H1 (cell line): ENCODE results near the gene ZC3H11A. TPM values are rescaled to one million over a fixed set of nuclear protein-coding genes. Genes with fewer than 3 reads are reported as not detected.

Source experiments
- CTCF ChIA-PET: fragments of 300-600 bp; sonication (Branson Sonifier 250); formaldehyde crosslinking; loops from one replicate; lab custom pipeline; 2021; ENCODE audit not compliant: partially characterized antibody; lab: Charles Lee
- POLR2A ChIA-PET: fragments of 300-600 bp; sonication (Branson Sonifier 250); formaldehyde crosslinking; loops from one replicate; lab custom pipeline; 2021; ENCODE audit warnings: inconsistent platforms; ENCODE audit not compliant: partially characterized antibody; lab: Charles Lee
- DNase-seq, 2 experiments: peaks; one replicate each; pipeline versions ENCODE4 v3.0.0 to v3.0.0-alpha.2; 2010 to 2022; ENCODE audit warnings: low spot score in 2 of 2, low read depth in 1 of 2, mixed read lengths in 1 of 2
- FAIRE-seq: peaks from 2 replicates; lab custom pipeline; 2011; peaks lifted over from hg19 to GRCh38; lab: Jason Lieb, UNC
- H2AFZ ChIP-seq: 2 replicates; pipeline ENCODE4 v1.8.1; 2012; ENCODE audit warnings: low read length, inconsistent platforms
- H2AK5ac ChIP-seq: 2 replicates; pipeline ENCODE4 v1.6.1; 2013; ENCODE audit warnings: low read depth, low read length
- H2BK120ac ChIP-seq: replicated peaks from 2 replicates; pipeline ENCODE3; 2013; ENCODE audit warnings: low read depth, low read length, inconsistent platforms
- H2BK12ac ChIP-seq: 2 replicates; pipeline ENCODE4 v1.6.1; 2013; ENCODE audit warnings: low read depth, low read length
- H2BK15ac ChIP-seq: 2 replicates; pipeline ENCODE4 v1.6.1; 2013; ENCODE audit warnings: low read length
- H2BK20ac ChIP-seq: 2 replicates; pipeline ENCODE4 v1.6.1; 2013; ENCODE audit warnings: low read length
- H2BK5ac ChIP-seq: 2 replicates; pipeline ENCODE4 v1.6.1; 2013; ENCODE audit warnings: low read depth, low read length
- H3K14ac ChIP-seq: 2 replicates; pipeline ENCODE4 v1.6.1; 2013; ENCODE audit warnings: inconsistent platforms; ENCODE audit not compliant: insufficient read length
- H3K18ac ChIP-seq: 2 replicates; pipeline ENCODE4 v1.6.1; 2013; ENCODE audit warnings: low read length; ENCODE audit errors: extremely low read depth
- H3K23ac ChIP-seq: 2 replicates; pipeline ENCODE4 v1.6.1; 2013; ENCODE audit warnings: inconsistent platforms; ENCODE audit not compliant: insufficient read length
- H3K23me2 ChIP-seq: 2 replicates; pipeline ENCODE4 v1.6.1; 2013; ENCODE audit warnings: low read depth, low read length
- H3K27ac ChIP-seq: 2 replicates; pipeline ENCODE4 v1.6.1; 2011; ENCODE audit warnings: low read depth, low read length, inconsistent platforms
- H3K27me3 ChIP-seq, 4 experiments: replicated peaks in 1 of 4; 1 replicate in 1 of 4; 2 replicates in 3 of 4; pipeline versions ENCODE4 v1.6.1 to v1.8.1; 2011 to 2013; ENCODE audit warnings: low read length in 3 of 4, mild to moderate bottlenecking in 3 of 4, inconsistent platforms in 2 of 4, mixed read lengths in 2 of 4, moderate library complexity in 1 of 4; ENCODE audit not compliant: control insufficient read depth in 3 of 4, insufficient read depth in 3 of 4; ENCODE audit errors: extremely low read depth in 1 of 4
- H3K36me3 ChIP-seq, 4 experiments: 2 replicates each; pipeline versions ENCODE4 v1.6.1 to v1.8.1; 2011 to 2013; ENCODE audit warnings: mild to moderate bottlenecking in 4 of 4, low read length in 3 of 4, moderate library complexity in 2 of 4, control low read depth in 1 of 4, inconsistent platforms in 1 of 4; ENCODE audit not compliant: insufficient read depth in 4 of 4, control insufficient read depth in 2 of 4
- H3K4ac ChIP-seq: replicated peaks from 2 replicates; pipeline ENCODE3; 2013; ENCODE audit warnings: low read length, low read depth, mixed read lengths, inconsistent platforms; ENCODE audit not compliant: insufficient read length
- H3K4me1 ChIP-seq, 4 experiments: replicated peaks in 1 of 4; 1 replicate in 1 of 4; 2 replicates in 3 of 4; pipeline versions ENCODE4 v1.6.1 to v1.8.1; 2011 to 2013; ENCODE audit warnings: low read length in 3 of 4, inconsistent platforms in 2 of 4, mixed read lengths in 1 of 4; ENCODE audit not compliant: insufficient read depth in 4 of 4, control insufficient read depth in 3 of 4
- H3K4me2 ChIP-seq, 2 experiments: 2 replicates each; pipeline versions ENCODE4 v1.6.1 to v1.8.1; 2011 to 2013; ENCODE audit warnings: low read depth in 2 of 2, low read length in 2 of 2, control low read depth in 1 of 2, inconsistent platforms in 1 of 2, mild to moderate bottlenecking in 1 of 2; ENCODE audit not compliant: insufficient read depth in 1 of 2
- H3K4me3 ChIP-seq, 4 experiments: fragments of 200-600, 300-600 bp in 1 of 4; sonication (generic), shearing (Covaris generic), sonication (Bioruptor Twin) in 1 of 4; 2 replicates each; pipeline versions ENCODE4 v1.5.1 to v1.8.1; 2011 to 2016; ENCODE audit warnings: low read length in 4 of 4, low read depth in 3 of 4, control low read depth in 2 of 4, inconsistent platforms in 2 of 4, mild to moderate bottlenecking in 2 of 4, mixed read lengths in 1 of 4, moderate library complexity in 1 of 4; ENCODE audit not compliant: insufficient read depth in 2 of 4; ENCODE audit errors: extremely low read depth in 1 of 4
- H3K56ac ChIP-seq: replicated peaks from 2 replicates; pipeline ENCODE3; 2013; ENCODE audit warnings: low read depth, mild to moderate bottlenecking, mixed read lengths, low read length, inconsistent platforms; ENCODE audit not compliant: insufficient read length
- H3K79me1 ChIP-seq: 2 replicates; pipeline ENCODE4 v1.6.1; 2013; ENCODE audit warnings: low read depth, low read length, control low read depth
- H3K79me2 ChIP-seq, 2 experiments: 2 replicates each; pipeline versions ENCODE4 v1.6.1 to v1.8.1; 2012 to 2013; ENCODE audit warnings: low read length in 2 of 2, mild to moderate bottlenecking in 2 of 2, inconsistent platforms in 1 of 2; ENCODE audit not compliant: insufficient read depth in 2 of 2, control insufficient read depth in 1 of 2
- H3K9ac ChIP-seq, 4 experiments: replicated peaks in 1 of 4; 1 replicate in 1 of 4; 2 replicates in 3 of 4; pipeline versions ENCODE4 v1.6.1 to v1.8.1; 2011 to 2013; ENCODE audit warnings: low read depth in 3 of 4, low read length in 3 of 4, control low read depth in 2 of 4, mild to moderate bottlenecking in 2 of 4, moderate library complexity in 2 of 4, inconsistent platforms in 1 of 4; ENCODE audit errors: extremely low read depth in 1 of 4
- H3K9me3 ChIP-seq, 2 experiments: 2 replicates each; pipeline versions ENCODE4 v1.6.1 to v1.8.1; 2012 to 2013; ENCODE audit warnings: mild to moderate bottlenecking in 2 of 2, moderate library complexity in 2 of 2, control low read depth in 1 of 2, inconsistent platforms in 1 of 2, low read depth in 1 of 2, low read length in 1 of 2, mixed read lengths in 1 of 2; ENCODE audit not compliant: insufficient read depth in 2 of 2
- H4K20me1 ChIP-seq, 2 experiments: replicated peaks in 1 of 2; 2 replicates each; pipeline versions ENCODE3 to v1.8.1; 2011 to 2013; ENCODE audit warnings: inconsistent platforms in 2 of 2, low read length in 2 of 2, mild to moderate bottlenecking in 1 of 2; ENCODE audit not compliant: insufficient read depth in 2 of 2, control insufficient read depth in 1 of 2
- H4K5ac ChIP-seq: 2 replicates; pipeline ENCODE4 v1.6.1; 2013; ENCODE audit warnings: low read length, low read depth, mixed read lengths, inconsistent platforms; ENCODE audit not compliant: insufficient read length
- H4K8ac ChIP-seq: 2 replicates; pipeline ENCODE4 v1.8.0; 2013; ENCODE audit warnings: mild to moderate bottlenecking, moderate library complexity, low read length, inconsistent platforms; ENCODE audit not compliant: insufficient read depth; ENCODE audit errors: extremely low read depth
- H4K91ac ChIP-seq: replicated peaks from 2 replicates; pipeline ENCODE3; 2013; ENCODE audit warnings: low read length, mixed read lengths, inconsistent platforms; ENCODE audit not compliant: insufficient read length
- CEBPB ChIP-seq: IDR thresholded peaks from 2 replicates; pipeline ENCODE4 v1.6.1; 2012; ENCODE audit warnings: low read depth, low read length
- CHD1 ChIP-seq: IDR thresholded peaks from 2 replicates; pipeline ENCODE4 v1.6.1; 2012; ENCODE audit warnings: low read depth, low read length, improper control_type of control experiment
- EP300 ChIP-seq, 2 experiments: IDR thresholded peaks; 1 replicate in 1 of 2; 2 replicates in 1 of 2; pipeline ENCODE4 v1.6.1; 2011 to 2012; ENCODE audit warnings: low read depth in 2 of 2, low read length in 2 of 2, mild to moderate bottlenecking in 2 of 2, borderline replicate concordance in 1 of 2, inconsistent platforms in 1 of 2, moderate library complexity in 1 of 2
- GTF2F1 ChIP-seq: IDR thresholded peaks from 2 replicates; pipeline ENCODE4 v1.6.1; 2012; ENCODE audit warnings: low read depth, low read length, improper control_type of control experiment, borderline replicate concordance
- KDM1A ChIP-seq: fragments of 200-600, 300-600 bp; sonication (generic); IDR thresholded peaks from 2 replicates; pipeline ENCODE4 v1.7.1; 2016; ENCODE audit warnings: mild to moderate bottlenecking, low read length, borderline replicate concordance
- POLR2A ChIP-seq, 2 experiments: IDR thresholded peaks; 1 replicate in 1 of 2; 2 replicates in 1 of 2; pipeline ENCODE4 v1.6.1; 2011; ENCODE audit warnings: low read depth in 2 of 2, low read length in 2 of 2, mild to moderate bottlenecking in 2 of 2; ENCODE audit errors: control extremely low read depth in 1 of 2
- SP2 ChIP-seq: IDR thresholded peaks from 2 replicates; pipeline ENCODE4 v1.6.1; 2012; ENCODE audit warnings: mild to moderate bottlenecking, low read length, inconsistent platforms
- SP4 ChIP-seq: IDR thresholded peaks from 2 replicates; pipeline ENCODE4 v1.6.1; 2012; ENCODE audit warnings: low read length, inconsistent platforms
- TAF1 ChIP-seq: IDR thresholded peaks from 2 replicates; pipeline ENCODE4 v1.6.1; 2011; ENCODE audit warnings: mild to moderate bottlenecking, low read depth, low read length
- ZNF274 ChIP-seq: IDR thresholded peaks from 2 replicates; pipeline ENCODE4 v1.7.0; 2012; ENCODE audit warnings: low read length, borderline replicate concordance; ENCODE audit errors: extremely low read depth
- WGBS, 2 experiments: shearing (Covaris generic) in 1 of 2; methylation state at CpG; one replicate each; pipeline versions ENCODE4 v1.1.6 to v1.1.7; 2013 to 2015; ENCODE audit warnings: low lambda C conversion rate in 2 of 2, mixed read lengths in 2 of 2, inconsistent platforms in 1 of 2, low coverage in 1 of 2, missing lambda C conversion rate in 1 of 2; ENCODE audit not compliant: insufficient replicate concordance in 2 of 2, insufficient coverage in 1 of 2, insufficient read length in 1 of 2; ENCODE audit errors: extremely low coverage in 1 of 2, missing lambda C conversion rate in 1 of 2; 5-methylcytosine and 5-hydroxymethylcytosine counted together
- polyA plus RNA-seq, 7 experiments: library from polyadenylated mRNA; depleted of rRNA in 3 of 7; stranded (reverse) in 5 of 7; unstranded in 2 of 7; fragments of >200 nt in 5 of 7; fragments of 200-250 nt in 2 of 7; gene quantifications; 1 replicate in 5 of 7; 2 replicates in 1 of 7; 4 replicates in 1 of 7; pipeline versions ENCODE4 v1.2.1 to v1.2.3, GENCODE V29; 2011 to 2013; ENCODE audit warnings: missing spikeins in 2 of 7, mixed read lengths in 2 of 7
- total RNA-seq: library from RNA; stranded (reverse); fragmentation: NEBNext Ultra II Directional; extraction: Animal tissue kit (Norgen Biotek cat#: 25700); gene quantifications from 2 replicates; pipeline ENCODE4 v1.2.1, GENCODE V29; 2021
- TF ChIP-seq, protein P1 (sequence below): IDR thresholded peaks from 2 replicates; pipeline ENCODE4 v1.6.1; 2012; ENCODE audit warnings: low read length, inconsistent platforms
- TF ChIP-seq, protein P2 (sequence below): IDR thresholded peaks from 2 replicates; pipeline ENCODE4 v1.6.1; 2011; ENCODE audit warnings: low read depth, mild to moderate bottlenecking, low read length; ENCODE audit not compliant: insufficient read depth

ZC3H11A gene
- total and polyA plus RNA-seq, 2 of the 8 experiments (the other 6 are each of a cell fraction or from before 2014, with no cell fraction given), result 37.2 to 105 TPM

DNA sequence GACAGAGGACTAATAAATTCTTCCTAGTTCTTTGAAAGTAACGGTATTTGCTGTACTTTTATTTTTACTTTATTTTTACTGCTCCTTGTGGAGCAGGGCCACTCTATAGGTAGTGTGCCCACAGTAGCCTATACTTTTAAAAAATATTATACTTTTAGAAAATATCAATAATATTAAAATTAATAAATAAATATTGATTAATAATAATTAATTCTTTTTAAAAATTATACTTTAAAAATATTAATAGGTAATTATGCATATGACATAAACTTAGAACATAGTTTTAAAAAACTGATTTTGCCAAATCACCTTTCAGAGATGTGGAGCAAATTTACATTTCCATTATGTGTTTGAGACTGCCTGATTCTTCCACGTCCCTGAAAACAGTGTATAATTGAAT lies 30.8 kb downstream of the ZC3H11A start:
- ChIA-PET CTCF (no interaction called here), POLR2A (no interaction called here)
- Histone ChIP-seq H3K14ac (no peak overlapping the region), H4K91ac (no peak overlapping the region), H2BK15ac (no peak overlapping the region), H3K23ac (no peak overlapping the region), H3K9ac (no peak overlapping the region), H2BK120ac (no peak overlapping the region), H3K18ac (no peak overlapping the region), H3K4me1 (no peaks in the 10 kb centered on the region), H2BK20ac (no peak overlapping the region), H3K23me2 (no peaks in the 10 kb centered on the region), H4K8ac (no peak overlapping the region), H4K20me1 (peaks cover 5% of the 10 kb centered on the region in 2 experiments), H3K79me1 (peaks cover 4% of the 10 kb centered on the region; the same call in 1 of the 2 replicates), H3K4me3 (no peak overlapping the region), H2AFZ (no peak overlapping the region), H3K9me3 (no peaks in the 10 kb centered on the region), H3K4me2 (no peak overlapping the region), H2BK12ac (no peak overlapping the region), H3K4ac (no peak overlapping the region), H3K56ac (no peak overlapping the region), H3K79me2 (peaks cover 0 to 28% of the 10 kb centered on the region in 2 experiments; a peak in 2 of 4 replicates), H3K27me3 (no peaks in the 10 kb centered on the region), H3K36me3 (peaks cover 5 to 58% (median 42%) of the 10 kb centered on the region in 4 experiments), H4K5ac (no peak overlapping the region), H2BK5ac (no peak overlapping the region), H3K27ac (no peak overlapping the region), H2AK5ac (no peak overlapping the region)
- no peak for DNase-seq
- 98% methylated on average over 2 of the region's 2 CpGs; no CpG with 5 or more reads in 1 of the 2 experiments for WGBS, 2 experiments
- no peak for FAIRE-seq
- TF ChIP-seq EP300 (IDR thresholded peaks at IDR 0.05; ENCODE audit: borderline replicate concordance in 1 of 2, low read depth in 2 of 2, low read length in 2 of 2) (no peak), TAF1 (no peak), KDM1A (no peak), GTF2F1 (no peak), CHD1 (no peak), POLR2A (IDR thresholded peaks at IDR 0.05; ENCODE audit: control extremely low read depth in 1 of 2, low read depth in 2 of 2, low read length in 2 of 2) (no peak), ZNF274 (no peak), CEBPB (no peak), SP2 (no peak), SP4 (no peak)
- TF ChIP-seq, protein P1, sequence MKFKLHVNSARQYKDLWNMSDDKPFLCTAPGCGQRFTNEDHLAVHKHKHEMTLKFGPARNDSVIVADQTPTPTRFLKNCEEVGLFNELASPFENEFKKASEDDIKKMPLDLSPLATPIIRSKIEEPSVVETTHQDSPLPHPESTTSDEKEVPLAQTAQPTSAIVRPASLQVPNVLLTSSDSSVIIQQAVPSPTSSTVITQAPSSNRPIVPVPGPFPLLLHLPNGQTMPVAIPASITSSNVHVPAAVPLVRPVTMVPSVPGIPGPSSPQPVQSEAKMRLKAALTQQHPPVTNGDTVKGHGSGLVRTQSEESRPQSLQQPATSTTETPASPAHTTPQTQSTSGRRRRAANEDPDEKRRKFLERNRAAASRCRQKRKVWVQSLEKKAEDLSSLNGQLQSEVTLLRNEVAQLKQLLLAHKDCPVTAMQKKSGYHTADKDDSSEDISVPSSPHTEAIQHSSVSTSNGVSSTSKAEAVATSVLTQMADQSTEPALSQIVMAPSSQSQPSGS, result no peak
- TF ChIP-seq, protein P2, sequence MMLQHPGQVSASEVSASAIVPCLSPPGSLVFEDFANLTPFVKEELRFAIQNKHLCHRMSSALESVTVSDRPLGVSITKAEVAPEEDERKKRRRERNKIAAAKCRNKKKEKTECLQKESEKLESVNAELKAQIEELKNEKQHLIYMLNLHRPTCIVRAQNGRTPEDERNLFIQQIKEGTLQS, result no peak
